ENCODE measurements around the gene DPP8. TPM values are rescaled to one million over a fixed set of nuclear protein-coding genes. Genes with fewer than 3 reads are reported as not detected.

Gene DPP8
- total and polyA plus RNA-seq, 5 donors from 2014 or later = 43.1 to 52.4 (median 43.8) TPM

DNA sequence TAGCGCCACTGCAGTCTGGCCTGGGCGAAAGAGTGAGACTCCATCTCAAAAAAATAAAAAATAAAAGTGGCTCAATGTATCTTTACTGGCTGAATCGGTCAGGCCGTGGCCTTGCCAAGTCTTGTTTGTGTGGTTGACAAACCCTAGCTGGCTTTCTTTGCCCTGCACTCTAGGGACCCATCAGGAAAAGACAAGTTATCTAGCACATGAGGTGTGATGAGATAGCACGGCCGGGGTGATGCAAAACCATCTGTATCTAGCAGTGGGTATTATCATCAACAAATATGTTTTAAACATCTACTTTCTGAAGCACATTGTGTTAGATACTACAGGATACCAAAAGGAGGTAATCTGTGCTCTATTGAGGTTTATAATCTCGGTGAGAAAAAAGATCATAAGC, 3.9 kb upstream of the DPP8 start:
- Histone ChIP-seq H3K4me3 (ENCODE audit: low read depth, low read length) (no peak overlapping the region), H3K4me1 (ENCODE audit: control insufficient read depth, insufficient read depth, low read length, poor library complexity, severe bottlenecking) (peaks cover 6% of the 10 kb centered on the region), H3K27ac (ENCODE audit: insufficient read depth, low read length, poor library complexity, severe bottlenecking) (no peak overlapping the region), H3K27me3 (ENCODE audit: control insufficient read depth, insufficient read depth, low read length) (no peaks in the 10 kb centered on the region), H3K36me3 (ENCODE audit: control insufficient read depth, insufficient read depth, low read length) (no peaks in the 10 kb centered on the region), H3K9me3 (ENCODE audit: control insufficient read depth in 2 of 2, low read length in 2 of 2) (no peaks in the 10 kb centered on the region)
- Mint-ChIP-seq H3K4me1 (peaks cover 6 to 14% (median 10%) of the 10 kb centered on the region in 4 donors), H3K27ac (no peak overlapping the region), H3K4me3 (peak overlapping the region in 1 of 4 donors; percentile 71), H3K36me3 (no peaks in the 10 kb centered on the region), H3K27me3 (no peaks in the 10 kb centered on the region), H3K9me3 (peaks cover 0 to 4% (median 0%) of the 10 kb centered on the region in 7 donors)
- no peak for ATAC-seq (ENCODE audit: low read depth in 2 of 2)
- DNase-seq = no peak

DNA sequence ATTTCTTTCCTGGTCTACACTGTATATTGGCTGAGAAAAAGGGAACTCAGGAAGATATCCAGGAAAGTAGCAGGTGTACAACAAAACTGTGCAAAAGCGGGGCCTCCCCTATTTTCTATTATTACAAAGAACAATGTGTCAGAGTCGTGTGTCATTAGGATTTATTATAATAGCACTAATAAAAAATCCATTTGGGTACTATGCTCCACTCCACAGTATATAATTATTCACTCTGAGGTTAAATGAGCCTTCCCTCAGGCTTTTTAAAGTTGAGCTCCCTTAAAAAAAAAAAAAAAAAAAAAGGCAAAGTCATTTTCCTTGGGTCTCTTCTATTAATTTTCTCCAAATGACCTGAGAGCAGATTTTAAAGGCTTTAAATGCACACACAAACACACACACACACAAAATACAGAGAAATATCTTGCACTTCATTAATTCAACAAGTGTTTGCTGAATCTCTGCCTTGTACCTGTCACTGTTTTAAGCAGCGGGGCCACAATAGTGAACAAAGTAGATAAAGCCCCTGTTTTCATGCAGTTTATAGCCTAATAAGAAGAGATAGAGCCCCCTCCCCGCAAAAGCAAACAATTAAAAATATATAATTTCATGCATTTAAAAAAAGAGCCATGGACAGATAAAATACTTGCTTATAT, 1.3 kb upstream of the DPP8 start:
- Mint-ChIP-seq H3K36me3 (peaks cover under 1% of the 10 kb centered on the region), H3K27me3 (no peaks in the 10 kb centered on the region), H3K9me3 (peaks cover 0 to 4% (median 0%) of the 10 kb centered on the region in 7 donors), H3K4me1 (peaks cover 15 to 39% (median 29%) of the 10 kb centered on the region in 4 donors), H3K27ac (no peak overlapping the region), H3K4me3 (peak overlapping the region in 1 of 4 donors; percentile 41)
- DNase-seq (no peak), ATAC-seq (ENCODE audit: low read depth in 2 of 2) (no peak)
- no peaks in the 10 kb centered on the region for H3K27me3 ChIP-seq (ENCODE audit: control insufficient read depth, insufficient read depth, low read length)
- H3K9me3 ChIP-seq (ENCODE audit: control insufficient read depth in 2 of 2, low read length in 2 of 2) = no peaks in the 10 kb centered on the region
- no peak overlapping the region for H3K4me3 ChIP-seq (ENCODE audit: low read depth, low read length)
- no peak overlapping the region for H3K27ac ChIP-seq (ENCODE audit: insufficient read depth, low read length, poor library complexity, severe bottlenecking)
- H3K36me3 ChIP-seq (ENCODE audit: control insufficient read depth, insufficient read depth, low read length) = peaks cover 6% of the 10 kb centered on the region
- H3K4me1 ChIP-seq (ENCODE audit: control insufficient read depth, insufficient read depth, low read length, poor library complexity, severe bottlenecking) = peaks cover 18% of the 10 kb centered on the region

DNA sequence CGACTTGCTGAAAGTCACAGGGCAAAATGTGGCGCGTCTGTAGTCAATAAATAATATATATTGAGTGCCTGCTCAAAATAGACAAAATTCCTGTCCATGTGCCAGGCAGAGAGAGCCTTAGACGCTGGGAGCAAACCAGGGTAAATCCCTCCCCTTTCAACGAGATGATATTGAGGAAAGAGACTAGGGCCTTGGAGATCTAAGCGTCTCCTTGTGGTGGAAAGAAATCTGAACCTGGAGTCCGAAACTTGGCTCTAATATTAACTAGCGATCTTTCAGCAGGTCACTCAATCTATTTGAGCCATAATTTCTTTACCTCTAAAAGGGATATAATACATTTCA, 348 bp upstream of the DPP8 start:
- peaks cover 0 to 4% (median 0%) of the 10 kb centered on the region in 7 donors for H3K9me3 Mint-ChIP-seq
- H3K27me3 Mint-ChIP-seq = no peaks in the 10 kb centered on the region
- Histone ChIP-seq H3K9me3 (ENCODE audit: control insufficient read depth in 2 of 2, low read length in 2 of 2) (no peaks in the 10 kb centered on the region), H3K27ac (ENCODE audit: insufficient read depth, low read length, poor library complexity, severe bottlenecking) (peak overlapping the region; percentile 90), H3K4me1 (ENCODE audit: control insufficient read depth, insufficient read depth, low read length, poor library complexity, severe bottlenecking) (peaks cover 21% of the 10 kb centered on the region), H3K27me3 (ENCODE audit: control insufficient read depth, insufficient read depth, low read length) (no peaks in the 10 kb centered on the region), H3K36me3 (ENCODE audit: control insufficient read depth, insufficient read depth, low read length) (peaks cover 9% of the 10 kb centered on the region), H3K4me3 (ENCODE audit: low read depth, low read length) (peak overlapping the region; percentile 19)
- ATAC-seq (ENCODE audit: low read depth in 2 of 2) = no peak
- no peak for DNase-seq
- H3K36me3 Mint-ChIP-seq = peaks cover 3% of the 10 kb centered on the region
- H3K27ac Mint-ChIP-seq = peak overlapping the region; percentile 76 to 93 (median 93)
- peak overlapping the region; percentile 90 to 100 (median 95) for H3K4me3 Mint-ChIP-seq
- peaks cover 21 to 48% (median 35%) of the 10 kb centered on the region in 4 donors for H3K4me1 Mint-ChIP-seq

GRCh38 chr15:65512807-65513416, 4.6 kb downstream of the DPP8 start:
- DNase-seq (no peak), ATAC-seq (ENCODE audit: low read depth in 2 of 2) (no peak)
- no peak overlapping the region for H3K27ac ChIP-seq (ENCODE audit: insufficient read depth, low read length, poor library complexity, severe bottlenecking)
- H3K36me3 Mint-ChIP-seq = peaks cover 15% of the 10 kb centered on the region
- no peaks in the 10 kb centered on the region for H3K27me3 ChIP-seq (ENCODE audit: control insufficient read depth, insufficient read depth, low read length)
- peaks cover 21% of the 10 kb centered on the region for H3K4me1 ChIP-seq (ENCODE audit: control insufficient read depth, insufficient read depth, low read length, poor library complexity, severe bottlenecking)
- no peaks in the 10 kb centered on the region for H3K9me3 ChIP-seq (ENCODE audit: control insufficient read depth in 2 of 2, low read length in 2 of 2)
- peaks cover 40% of the 10 kb centered on the region for H3K36me3 ChIP-seq (ENCODE audit: control insufficient read depth, insufficient read depth, low read length)
- no peak overlapping the region for H3K27ac Mint-ChIP-seq
- no peak overlapping the region for H3K4me3 ChIP-seq (ENCODE audit: low read depth, low read length)
- H3K4me3 Mint-ChIP-seq = peak overlapping the region in 3 of 4 donors; percentile 9 to 65 (median 24)
- H3K4me1 Mint-ChIP-seq = peaks cover 25 to 79% (median 58%) of the 10 kb centered on the region in 4 donors
- H3K27me3 Mint-ChIP-seq = no peaks in the 10 kb centered on the region
- H3K9me3 Mint-ChIP-seq = peaks cover 0 to 4% (median 0%) of the 10 kb centered on the region in 7 donors

DNA sequence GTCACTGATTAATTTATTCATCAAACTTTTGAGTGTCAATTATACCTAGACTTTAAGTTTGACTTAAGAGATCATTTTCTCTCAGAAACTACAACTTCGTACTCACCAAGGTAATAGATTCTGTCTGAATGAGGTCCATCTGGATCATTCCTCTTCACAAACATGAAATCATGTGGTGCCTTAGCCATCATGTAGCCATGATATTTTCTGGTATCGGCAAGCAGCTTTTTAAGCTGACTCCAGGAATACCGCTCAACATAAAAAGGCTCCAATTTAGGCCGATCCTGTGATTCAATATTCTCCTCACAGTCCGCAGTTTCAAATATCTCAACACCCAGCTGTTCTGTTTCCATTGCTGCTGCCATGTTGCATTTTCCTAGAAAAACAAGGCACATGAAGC, 5.3 kb downstream of the DPP8 start:
- Histone ChIP-seq H3K27me3 (ENCODE audit: control insufficient read depth, insufficient read depth, low read length) (no peaks in the 10 kb centered on the region), H3K4me3 (ENCODE audit: low read depth, low read length) (no peak overlapping the region), H3K36me3 (ENCODE audit: control insufficient read depth, insufficient read depth, low read length) (peaks cover 46% of the 10 kb centered on the region), H3K4me1 (ENCODE audit: control insufficient read depth, insufficient read depth, low read length, poor library complexity, severe bottlenecking) (peaks cover 21% of the 10 kb centered on the region), H3K9me3 (ENCODE audit: control insufficient read depth in 2 of 2, low read length in 2 of 2) (no peaks in the 10 kb centered on the region), H3K27ac (ENCODE audit: insufficient read depth, low read length, poor library complexity, severe bottlenecking) (no peak overlapping the region)
- peaks cover 0 to 2% (median 0%) of the 10 kb centered on the region in 7 donors for H3K9me3 Mint-ChIP-seq
- H3K36me3 Mint-ChIP-seq = peaks cover 15% of the 10 kb centered on the region
- DNase-seq (no peak), ATAC-seq (ENCODE audit: low read depth in 2 of 2) (no peak)
- H3K4me1 Mint-ChIP-seq = peaks cover 20 to 77% (median 56%) of the 10 kb centered on the region in 4 donors
- H3K27ac Mint-ChIP-seq = no peak overlapping the region
- peak overlapping the region in 2 of 4 donors; percentile 9 to 65 for H3K4me3 Mint-ChIP-seq
- no peaks in the 10 kb centered on the region for H3K27me3 Mint-ChIP-seq

DNA sequence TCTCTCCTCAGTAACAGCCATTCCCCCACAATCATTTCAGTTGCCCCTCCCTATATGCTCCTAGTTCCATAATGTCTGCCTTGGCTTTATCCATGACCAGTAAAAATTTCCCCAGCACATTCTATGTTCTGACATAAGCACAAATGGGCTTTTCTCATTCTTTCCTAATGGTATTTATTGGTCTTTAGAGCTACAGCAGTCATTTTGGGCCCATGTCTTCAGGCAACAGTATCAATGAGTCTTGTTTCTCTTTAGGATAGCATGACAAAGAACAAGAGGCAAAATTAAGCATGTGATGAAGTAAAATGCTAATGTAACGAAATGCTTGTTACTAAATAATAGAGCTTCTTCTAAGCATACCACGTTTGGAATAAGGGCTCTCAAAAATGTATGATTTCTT, 8.2 kb downstream of the DPP8 start:
- H3K9me3 Mint-ChIP-seq = no peaks in the 10 kb centered on the region

GRCh38 chr15:65494076-65494475, 23.4 kb downstream of the DPP8 start:
- Mint-ChIP-seq H3K4me3 (no peak overlapping the region), H3K36me3 (peaks cover 30% of the 10 kb centered on the region), H3K27me3 (no peaks in the 10 kb centered on the region), H3K9me3 (no peaks in the 10 kb centered on the region), H3K4me1 (peaks cover 7 to 22% (median 11%) of the 10 kb centered on the region in 4 donors), H3K27ac (peak overlapping the region in 1 of 3 donors; percentile 54)
- H3K36me3 ChIP-seq (ENCODE audit: control insufficient read depth, insufficient read depth, low read length) = peaks cover 72% of the 10 kb centered on the region
- ATAC-seq (ENCODE audit: low read depth in 2 of 2) (no peak), DNase-seq (no peak)
- H3K4me1 ChIP-seq (ENCODE audit: control insufficient read depth, insufficient read depth, low read length, poor library complexity, severe bottlenecking) = no peaks in the 10 kb centered on the region
- no peaks in the 10 kb centered on the region for H3K27me3 ChIP-seq (ENCODE audit: control insufficient read depth, insufficient read depth, low read length)
- no peaks in the 10 kb centered on the region for H3K9me3 ChIP-seq (ENCODE audit: control insufficient read depth in 2 of 2, low read length in 2 of 2)
- H3K4me3 ChIP-seq (ENCODE audit: low read depth, low read length) = no peak overlapping the region
- H3K27ac ChIP-seq (ENCODE audit: insufficient read depth, low read length, poor library complexity, severe bottlenecking) = no peak overlapping the region

More for the DNA sequence above, 8.2 kb downstream of the DPP8 start:
- no peak for ATAC-seq (ENCODE audit: low read depth in 2 of 2)
- Mint-ChIP-seq H3K4me1 (peaks cover 15 to 53% (median 36%) of the 10 kb centered on the region in 4 donors), H3K27ac (peak overlapping the region in 2 of 3 donors; percentile 7 to 44), H3K27me3 (no peaks in the 10 kb centered on the region), H3K36me3 (peaks cover 15% of the 10 kb centered on the region), H3K4me3 (no peak overlapping the region)
- no peak overlapping the region for H3K27ac ChIP-seq (ENCODE audit: insufficient read depth, low read length, poor library complexity, severe bottlenecking)
- peaks cover 3% of the 10 kb centered on the region for H3K4me1 ChIP-seq (ENCODE audit: control insufficient read depth, insufficient read depth, low read length, poor library complexity, severe bottlenecking)
- no peaks in the 10 kb centered on the region for H3K9me3 ChIP-seq (ENCODE audit: control insufficient read depth in 2 of 2, low read length in 2 of 2)
- no peak overlapping the region for H3K4me3 ChIP-seq (ENCODE audit: low read depth, low read length)
- H3K27me3 ChIP-seq (ENCODE audit: control insufficient read depth, insufficient read depth, low read length) = no peaks in the 10 kb centered on the region
- DNase-seq = no peak
- peaks cover 62% of the 10 kb centered on the region for H3K36me3 ChIP-seq (ENCODE audit: control insufficient read depth, insufficient read depth, low read length)
